HL-60 (cell line): ENCODE measurements around the gene FNDC3B.

Source experiments
- GABPA ChIP-seq: IDR thresholded peaks from 2 replicates; pipeline ENCODE4 v1.6.1; 2012; ENCODE audit warnings: low read depth
- POLR2AphosphoS5 ChIP-seq: IDR thresholded peaks from 2 replicates; pipeline ENCODE4 v1.6.1; 2012; ENCODE audit warnings: low read depth
- SPI1 ChIP-seq: IDR thresholded peaks from 2 replicates; pipeline ENCODE4 v1.6.1; 2012; ENCODE audit warnings: low read depth, mild to moderate bottlenecking, borderline replicate concordance
- TF ChIP-seq, protein P1 (sequence below): IDR thresholded peaks from 2 replicates; pipeline ENCODE4 v1.6.1; 2012; ENCODE audit warnings: low read depth; ENCODE audit not compliant: insufficient replicate concordance
- TF ChIP-seq, protein P2 (sequence below): IDR thresholded peaks from one replicate; pipeline ENCODE4 v1.5.1; 2011; ENCODE audit warnings: low read length, control low read depth, inconsistent platforms; ENCODE audit not compliant: insufficient read depth

- TF ChIP-seq, protein P1, sequence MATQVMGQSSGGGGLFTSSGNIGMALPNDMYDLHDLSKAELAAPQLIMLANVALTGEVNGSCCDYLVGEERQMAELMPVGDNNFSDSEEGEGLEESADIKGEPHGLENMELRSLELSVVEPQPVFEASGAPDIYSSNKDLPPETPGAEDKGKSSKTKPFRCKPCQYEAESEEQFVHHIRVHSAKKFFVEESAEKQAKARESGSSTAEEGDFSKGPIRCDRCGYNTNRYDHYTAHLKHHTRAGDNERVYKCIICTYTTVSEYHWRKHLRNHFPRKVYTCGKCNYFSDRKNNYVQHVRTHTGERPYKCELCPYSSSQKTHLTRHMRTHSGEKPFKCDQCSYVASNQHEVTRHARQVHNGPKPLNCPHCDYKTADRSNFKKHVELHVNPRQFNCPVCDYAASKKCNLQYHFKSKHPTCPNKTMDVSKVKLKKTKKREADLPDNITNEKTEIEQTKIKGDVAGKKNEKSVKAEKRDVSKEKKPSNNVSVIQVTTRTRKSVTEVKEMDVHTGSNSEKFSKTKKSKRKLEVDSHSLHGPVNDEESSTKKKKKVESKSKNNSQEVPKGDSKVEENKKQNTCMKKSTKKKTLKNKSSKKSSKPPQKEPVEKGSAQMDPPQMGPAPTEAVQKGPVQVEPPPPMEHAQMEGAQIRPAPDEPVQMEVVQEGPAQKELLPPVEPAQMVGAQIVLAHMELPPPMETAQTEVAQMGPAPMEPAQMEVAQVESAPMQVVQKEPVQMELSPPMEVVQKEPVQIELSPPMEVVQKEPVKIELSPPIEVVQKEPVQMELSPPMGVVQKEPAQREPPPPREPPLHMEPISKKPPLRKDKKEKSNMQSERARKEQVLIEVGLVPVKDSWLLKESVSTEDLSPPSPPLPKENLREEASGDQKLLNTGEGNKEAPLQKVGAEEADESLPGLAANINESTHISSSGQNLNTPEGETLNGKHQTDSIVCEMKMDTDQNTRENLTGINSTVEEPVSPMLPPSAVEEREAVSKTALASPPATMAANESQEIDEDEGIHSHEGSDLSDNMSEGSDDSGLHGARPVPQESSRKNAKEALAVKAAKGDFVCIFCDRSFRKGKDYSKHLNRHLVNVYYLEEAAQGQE = no peak
- TF ChIP-seq, protein P2, sequence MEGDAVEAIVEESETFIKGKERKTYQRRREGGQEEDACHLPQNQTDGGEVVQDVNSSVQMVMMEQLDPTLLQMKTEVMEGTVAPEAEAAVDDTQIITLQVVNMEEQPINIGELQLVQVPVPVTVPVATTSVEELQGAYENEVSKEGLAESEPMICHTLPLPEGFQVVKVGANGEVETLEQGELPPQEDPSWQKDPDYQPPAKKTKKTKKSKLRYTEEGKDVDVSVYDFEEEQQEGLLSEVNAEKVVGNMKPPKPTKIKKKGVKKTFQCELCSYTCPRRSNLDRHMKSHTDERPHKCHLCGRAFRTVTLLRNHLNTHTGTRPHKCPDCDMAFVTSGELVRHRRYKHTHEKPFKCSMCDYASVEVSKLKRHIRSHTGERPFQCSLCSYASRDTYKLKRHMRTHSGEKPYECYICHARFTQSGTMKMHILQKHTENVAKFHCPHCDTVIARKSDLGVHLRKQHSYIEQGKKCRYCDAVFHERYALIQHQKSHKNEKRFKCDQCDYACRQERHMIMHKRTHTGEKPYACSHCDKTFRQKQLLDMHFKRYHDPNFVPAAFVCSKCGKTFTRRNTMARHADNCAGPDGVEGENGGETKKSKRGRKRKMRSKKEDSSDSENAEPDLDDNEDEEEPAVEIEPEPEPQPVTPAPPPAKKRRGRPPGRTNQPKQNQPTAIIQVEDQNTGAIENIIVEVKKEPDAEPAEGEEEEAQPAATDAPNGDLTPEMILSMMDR = no peak
- no peak for TF ChIP-seq GABPA
- TF ChIP-seq POLR2AphosphoS5 = no peak
- no peak for TF ChIP-seq SPI1
Observed at GRCh38 chr3:172317984-172318383, 278.6 kb downstream of the FNDC3B start.
